HG03520 (cell line): ENCODE data around the gene SH2D3A.
"Not testable (repeated sequence)": the region's sequence is repeated elsewhere in the genome, so short reads cannot be mapped to it uniquely, and the experiment has no call there.

ENCODE experiments used
- ATAC-seq: cut with Tn5 transposase; IDR thresholded peaks from one replicate; pipeline ENCODE4 v1.9.1; 2021; ENCODE audit warnings: mild to moderate bottlenecking, moderate library complexity; ENCODE audit not compliant: unreplicated experiment

Gene SH2D3A

GRCh38 chr19:6710273-6711077 is 56.8 kb downstream of the SH2D3A start:
- no peak for ATAC-seq

GRCh38 chr19:6709549-6709948 is 57.7 kb downstream of the SH2D3A start:
- ATAC-seq, result no peak

GRCh38 chr19:6708913-6709312 is 58.3 kb downstream of the SH2D3A start:
- not testable (repeated sequence) for ATAC-seq

GRCh38 chr19:6708346-6708745 is 58.9 kb downstream of the SH2D3A start:
- no peak for ATAC-seq

- ATAC-seq, result no peak
Observed at GRCh38 chr19:6707658-6708018, 59.6 kb downstream of the SH2D3A start.

GRCh38 chr19:6707011-6707657 is 60.1 kb downstream of the SH2D3A start:
- ATAC-seq, result no peak

GRCh38 chr19:6706633-6706958 is 60.6 kb downstream of the SH2D3A start:
- no peak for ATAC-seq

- no peak for ATAC-seq
Observed at GRCh38 chr19:6705931-6706632, 61.2 kb downstream of the SH2D3A start.
